ENCODE data around the gene SLC16A5.
A peak's percentile ranks its signal among the peaks of the same experiment; 100 is the strongest.

Gene SLC16A5

DNA sequence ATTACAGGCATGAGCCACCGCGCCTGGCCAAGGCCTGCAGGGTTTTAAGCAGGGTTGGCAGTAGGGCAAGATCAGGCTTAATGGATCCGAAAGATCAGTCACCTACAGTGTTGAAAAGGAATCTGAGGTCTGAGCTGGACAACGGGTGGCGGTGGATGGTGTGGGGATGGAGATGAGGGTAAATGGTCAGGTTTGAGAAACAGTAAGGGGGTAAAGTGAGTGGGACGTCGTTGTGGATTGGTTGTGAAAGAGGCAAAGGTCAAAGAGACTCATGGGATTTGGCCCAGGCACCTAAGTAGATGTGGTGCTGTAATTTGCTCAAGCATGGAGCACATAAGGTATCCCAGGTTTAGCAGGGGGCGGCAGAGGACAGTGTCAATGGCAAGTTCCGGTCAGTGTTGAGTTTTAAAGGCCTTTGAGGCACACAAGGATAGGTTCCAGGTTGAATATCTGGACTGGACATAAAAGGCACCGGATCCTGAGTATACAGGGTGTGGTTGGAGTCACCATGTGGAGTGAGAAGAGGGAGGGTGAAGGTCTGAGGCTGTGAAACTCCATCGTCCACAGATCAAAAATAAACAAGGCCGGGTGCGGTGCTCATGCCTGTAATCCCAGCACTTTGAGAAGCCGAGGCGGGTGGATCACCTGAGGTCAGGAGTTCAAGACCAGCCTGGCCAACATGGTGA is 1.1 kb upstream of the SLC16A5 start:
- no peak for DNase-seq (ENCODE audit: low read depth)

DNA sequence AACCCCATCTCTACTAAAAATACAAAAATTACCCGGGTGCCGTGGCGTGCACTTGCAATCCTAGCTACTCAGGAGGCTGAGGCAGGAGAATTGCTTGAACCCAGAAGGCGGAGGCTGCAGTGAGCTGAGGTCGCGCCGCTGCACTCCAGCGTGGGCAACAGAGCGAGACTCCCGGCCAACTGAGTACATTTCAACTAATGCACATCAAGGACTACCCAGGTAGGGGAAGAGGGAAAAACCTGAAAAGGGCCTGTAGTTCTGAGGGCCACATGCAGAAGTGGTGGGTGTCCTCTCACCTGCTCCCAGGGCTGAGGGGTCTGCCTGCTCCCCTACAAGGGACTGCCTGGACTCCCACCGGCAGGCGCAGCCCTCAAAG is 584 bp upstream of the SLC16A5 start:
- DNase-seq (ENCODE audit: low read depth): no peak

DNA sequence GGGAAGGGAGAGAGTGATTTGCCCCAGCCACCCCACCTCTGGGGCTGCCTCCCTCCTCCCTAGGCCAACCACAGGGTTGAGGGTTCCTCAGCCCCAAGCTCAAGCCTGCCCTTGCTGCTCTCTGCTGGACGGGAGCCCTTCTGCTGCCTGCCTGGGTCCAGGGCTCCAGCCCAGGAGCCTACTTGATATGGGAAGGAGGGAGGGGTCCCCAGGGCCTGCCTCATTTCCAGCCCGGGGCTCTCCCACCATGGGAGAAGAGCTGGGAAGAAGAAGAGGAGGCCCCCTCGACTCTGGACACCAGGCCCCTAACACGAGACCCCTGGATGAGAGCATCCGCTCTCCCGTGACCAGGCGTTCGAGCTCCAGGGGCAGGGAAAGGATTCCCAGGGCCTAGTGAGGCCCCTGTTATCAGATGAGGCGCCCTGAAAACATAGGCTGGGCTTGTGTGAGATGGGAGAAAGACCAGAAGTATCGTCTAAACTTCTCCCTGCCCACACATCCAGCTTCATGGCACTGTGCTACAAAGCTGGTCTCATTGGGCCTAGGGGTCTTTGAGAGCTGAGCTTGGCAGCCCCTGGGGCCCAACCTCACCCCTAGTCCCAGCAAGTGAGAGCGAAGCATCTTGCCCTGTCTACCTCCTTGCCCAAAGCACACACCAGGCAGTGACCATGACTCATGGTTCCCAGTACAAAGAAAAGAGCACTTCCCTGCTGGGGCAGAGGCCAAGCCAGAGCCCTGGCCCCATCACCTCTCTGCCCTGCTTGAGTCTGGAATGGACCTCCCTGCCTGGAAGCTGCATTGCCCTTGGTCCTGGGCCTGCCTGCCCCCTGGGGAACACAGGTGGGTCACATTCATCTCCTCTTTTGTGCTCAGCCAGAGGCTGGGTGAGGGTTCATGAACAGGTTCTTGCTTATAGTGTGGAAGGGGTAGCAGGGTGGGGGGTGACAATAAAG is 987 bp downstream of the SLC16A5 start:
- no peak for DNase-seq (ENCODE audit: low read depth)

DNA sequence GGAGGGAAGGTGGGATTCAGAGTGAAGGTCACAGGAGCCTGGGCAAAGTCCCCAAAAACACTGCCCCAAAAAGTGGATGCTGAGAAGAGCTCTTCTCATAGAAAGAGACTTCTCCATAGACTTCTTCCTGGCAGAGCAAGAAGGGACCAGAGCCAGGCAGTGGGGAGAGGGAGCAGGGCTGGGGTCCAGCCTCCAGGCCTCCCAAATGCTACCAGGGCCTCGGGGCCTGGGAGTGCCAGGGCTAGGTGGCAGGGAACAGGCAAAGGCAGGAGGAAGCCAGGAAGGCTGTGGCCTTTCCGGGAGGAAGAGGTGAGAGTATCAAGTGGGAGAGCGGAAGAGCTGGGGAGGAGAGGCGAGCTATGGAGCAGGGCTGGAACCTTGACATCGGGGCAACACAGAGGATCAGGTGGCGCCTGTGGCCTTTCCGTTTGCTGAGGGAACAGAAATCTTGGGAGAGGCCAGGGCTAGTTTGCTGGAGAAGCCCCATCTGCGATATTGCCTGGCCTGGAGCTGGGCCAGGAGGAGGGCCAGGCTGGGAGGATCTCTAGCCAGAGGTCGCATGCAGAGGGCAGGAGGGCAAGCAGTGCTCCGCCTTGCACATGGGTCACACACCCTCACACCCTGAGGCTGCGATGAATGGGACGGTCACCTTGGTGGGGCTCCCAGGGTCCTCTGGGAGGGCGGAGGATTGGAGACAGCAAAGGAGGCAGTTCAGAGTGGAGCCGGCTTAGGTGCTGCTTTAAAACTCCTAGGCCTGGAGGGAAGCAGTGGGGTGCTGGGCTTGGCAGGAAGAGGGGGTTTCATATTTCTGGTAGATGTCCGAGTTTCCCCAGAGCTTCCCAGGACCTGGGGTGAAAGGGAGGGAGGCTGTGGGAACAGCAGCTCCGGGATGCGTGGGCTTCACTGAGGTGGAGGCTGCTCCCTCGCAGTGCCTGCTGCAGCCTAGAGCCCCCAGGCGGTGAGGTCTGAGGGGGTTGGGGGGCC is 3.4 kb downstream of the SLC16A5 start:
- no peak for DNase-seq (ENCODE audit: low read depth)

DNA sequence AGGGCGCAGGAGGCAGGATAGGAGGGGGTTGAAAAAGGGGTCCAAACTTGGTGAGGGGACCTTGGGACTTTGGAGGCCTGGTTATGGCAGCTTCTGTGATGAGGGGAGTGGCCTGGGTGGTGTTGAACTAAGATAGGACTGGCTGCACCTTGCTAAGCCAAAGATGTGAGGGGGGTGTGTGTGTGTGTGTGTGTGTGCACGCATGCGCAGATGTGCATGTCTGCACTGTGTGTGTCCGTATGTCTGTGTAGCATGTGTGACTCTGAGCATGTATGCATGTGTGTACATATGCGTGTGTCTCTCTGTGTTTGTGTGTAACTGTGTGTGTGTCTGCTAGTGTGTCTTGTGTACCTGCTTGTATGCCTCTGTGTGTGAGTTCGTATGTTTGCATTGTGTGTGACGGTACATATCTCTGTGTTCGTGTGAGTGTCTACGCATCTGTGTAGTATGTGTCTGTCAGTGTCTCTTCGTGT is 4.1 kb downstream of the SLC16A5 start:
- no peak for DNase-seq (ENCODE audit: low read depth)

DNA sequence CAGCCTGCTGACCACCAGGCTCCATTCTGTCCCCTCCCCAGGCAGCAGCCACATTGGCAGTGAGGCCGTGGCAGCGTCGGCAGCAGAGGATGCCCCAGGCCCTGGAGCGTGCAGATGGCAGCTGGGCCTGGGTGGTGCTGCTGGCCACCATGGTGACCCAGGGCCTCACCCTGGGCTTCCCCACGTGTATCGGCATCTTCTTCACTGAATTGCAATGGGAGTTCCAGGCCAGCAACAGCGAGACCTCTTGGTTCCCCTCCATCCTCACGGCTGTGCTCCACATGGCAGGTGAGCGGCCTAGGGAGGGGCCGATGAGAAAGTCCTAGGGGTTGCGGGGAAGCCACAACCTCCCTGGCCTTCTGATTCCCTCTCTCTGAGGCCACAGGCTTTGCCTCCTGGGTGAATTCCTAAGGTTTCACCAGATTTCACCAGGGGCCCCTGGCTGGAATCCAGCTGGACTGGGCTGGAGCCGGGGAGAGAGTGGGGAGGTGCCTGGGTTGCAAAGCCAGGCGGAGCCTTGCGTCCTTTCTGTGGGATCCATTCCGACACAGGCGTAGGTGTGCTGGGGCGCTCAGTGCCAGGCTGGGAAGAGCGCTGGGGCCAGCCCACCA is 5.9 kb downstream of the SLC16A5 start:
- DNase-seq (ENCODE audit: low read depth): no peak

DNA sequence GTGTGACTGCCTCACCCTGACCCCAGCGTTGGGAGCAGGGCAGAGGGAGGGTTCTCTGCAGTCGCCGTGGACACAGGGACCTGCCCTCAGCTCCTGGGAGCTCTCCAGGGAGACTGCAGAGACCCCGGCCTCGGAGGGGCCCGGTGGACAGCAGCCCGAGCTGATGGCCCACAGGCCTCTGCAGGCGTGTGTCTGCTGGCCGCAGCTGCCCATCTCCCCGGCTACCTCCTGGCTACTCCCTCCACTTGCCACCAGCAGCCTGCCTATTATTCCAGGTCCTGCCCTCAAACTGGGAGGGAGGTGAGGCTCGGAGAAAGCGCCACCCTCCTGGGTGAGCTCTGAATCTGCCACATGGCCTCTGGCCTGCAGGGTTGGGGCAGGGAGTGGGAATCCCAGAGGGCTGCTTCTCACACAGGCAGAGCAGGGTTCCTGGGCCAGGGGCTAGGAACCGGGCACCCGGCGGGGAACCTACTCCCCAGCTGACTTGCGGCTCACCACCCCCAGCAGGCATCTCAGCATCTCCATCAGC is 7.2 kb downstream of the SLC16A5 start:
- no peak for DNase-seq (ENCODE audit: low read depth)

DNA sequence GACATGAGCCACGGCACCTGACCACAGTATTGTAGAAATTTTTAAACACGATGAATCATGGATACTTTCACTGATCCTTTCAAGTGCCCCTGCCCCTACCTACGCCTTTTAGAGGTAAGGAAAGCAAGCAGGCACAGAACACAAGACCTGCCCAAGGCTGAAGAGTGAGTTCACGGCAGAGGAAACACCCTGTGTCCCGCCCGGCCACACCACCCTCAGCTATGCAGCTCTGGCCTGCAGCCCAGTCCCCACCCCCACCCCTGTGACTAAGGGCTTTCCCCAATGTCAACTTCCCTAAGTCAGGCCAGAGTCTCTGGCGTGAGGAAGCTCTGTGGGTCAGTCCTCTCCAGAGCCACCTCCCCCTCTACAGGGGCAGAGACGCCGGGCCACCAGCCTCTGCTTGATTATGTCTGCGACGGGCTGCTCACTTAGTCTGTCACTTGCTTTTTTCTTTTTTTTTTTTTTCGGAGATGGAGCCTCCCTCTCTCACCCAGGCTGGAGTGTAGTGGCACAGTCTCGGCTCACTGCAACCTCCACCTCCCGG is 8.4 kb downstream of the SLC16A5 start:
- DNase-seq (ENCODE audit: low read depth): no peak

DNA sequence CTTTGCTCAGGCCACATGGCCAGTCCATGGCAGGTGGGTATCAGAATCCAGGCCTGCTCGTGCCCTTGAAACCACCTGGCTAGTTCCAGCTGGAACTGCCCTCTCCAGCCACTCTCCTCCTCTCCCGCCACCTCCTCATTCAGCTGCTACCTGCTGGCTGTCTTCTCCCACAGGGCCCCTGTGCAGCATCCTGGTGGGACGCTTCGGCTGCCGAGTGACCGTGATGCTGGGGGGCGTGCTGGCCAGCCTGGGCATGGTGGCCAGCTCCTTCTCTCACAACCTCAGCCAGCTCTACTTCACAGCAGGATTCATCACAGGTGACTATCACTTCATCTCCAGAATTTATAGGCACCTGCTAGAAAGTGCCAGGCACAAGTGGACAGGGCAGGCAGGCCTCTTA is 10.1 kb downstream of the SLC16A5 start:
- DNase-seq (ENCODE audit: low read depth): no peak

DNA sequence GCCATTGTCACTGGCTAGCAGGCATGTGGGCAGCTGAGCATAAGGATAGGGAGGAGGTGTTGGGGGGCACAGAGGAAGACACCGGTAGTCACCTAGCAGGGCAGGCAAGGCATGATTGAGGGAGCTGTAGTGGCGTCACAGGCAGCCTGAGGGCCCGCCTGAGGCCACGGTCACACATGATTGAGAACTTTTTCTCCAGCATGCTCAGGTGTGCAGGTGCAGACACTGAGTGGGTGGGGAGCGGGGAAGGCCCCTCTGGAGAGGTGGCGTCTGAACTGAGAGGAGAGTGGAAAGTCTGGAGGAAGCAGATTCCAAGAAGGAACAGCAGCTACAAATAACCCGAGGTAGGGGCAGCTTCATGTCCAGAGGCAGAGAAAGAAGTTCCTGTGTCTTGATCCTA is 11.1 kb downstream of the SLC16A5 start:
- DNase-seq (ENCODE audit: low read depth): no peak

DNA sequence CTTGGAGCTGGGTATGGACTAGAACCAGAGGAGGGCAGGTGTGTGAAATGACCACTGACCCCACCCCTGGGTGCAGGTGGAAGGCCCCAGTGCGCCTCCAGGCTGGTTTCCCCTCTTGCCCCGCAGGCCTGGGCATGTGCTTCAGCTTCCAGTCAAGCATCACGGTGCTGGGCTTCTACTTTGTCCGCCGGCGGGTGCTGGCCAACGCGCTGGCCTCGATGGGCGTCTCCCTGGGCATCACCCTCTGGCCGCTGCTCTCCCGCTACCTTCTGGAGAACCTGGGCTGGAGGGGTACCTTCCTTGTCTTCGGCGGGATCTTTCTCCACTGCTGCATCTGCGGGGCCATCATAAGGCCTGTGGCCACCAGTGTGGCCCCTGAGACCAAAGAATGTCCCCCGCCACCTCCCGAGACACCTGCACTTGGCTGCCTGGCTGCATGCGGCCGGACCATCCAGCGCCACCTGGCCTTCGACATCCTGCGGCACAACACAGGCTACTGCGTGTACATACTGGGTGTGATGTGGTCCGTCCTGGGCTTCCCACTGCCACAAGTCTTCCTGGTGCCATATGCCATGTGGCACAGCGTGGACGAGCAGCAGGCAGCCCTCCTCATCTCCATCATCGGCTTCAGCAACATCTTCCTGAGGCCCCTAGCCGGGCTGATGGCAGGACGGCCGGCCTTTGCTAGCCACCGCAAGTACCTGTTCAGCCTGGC is 12.3 kb downstream of the SLC16A5 start:
- DNase-seq (ENCODE audit: low read depth): no peak

DNA sequence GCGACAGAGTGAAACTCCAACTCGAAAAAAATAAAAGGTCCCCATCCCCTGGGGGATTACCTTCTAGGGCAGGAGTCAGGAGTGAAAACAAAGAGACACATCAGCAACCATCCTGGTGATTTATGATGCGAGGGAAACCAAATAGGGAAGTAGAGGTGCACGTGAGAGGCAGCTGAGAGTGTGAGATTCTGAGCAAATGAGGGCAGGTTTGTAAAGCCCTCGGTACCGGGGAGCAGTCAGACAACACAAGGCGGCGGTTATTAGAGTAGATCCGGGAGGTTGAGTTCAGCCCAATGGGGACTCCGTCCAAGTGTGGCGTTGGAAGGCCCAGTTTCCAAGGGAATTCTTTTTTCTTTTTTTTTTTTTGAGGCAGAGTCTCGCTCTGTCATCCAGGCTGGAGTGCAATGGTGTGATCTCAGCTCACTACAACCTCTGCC is 14.6 kb downstream of the SLC16A5 start:
- no peak for DNase-seq (ENCODE audit: low read depth)

DNA sequence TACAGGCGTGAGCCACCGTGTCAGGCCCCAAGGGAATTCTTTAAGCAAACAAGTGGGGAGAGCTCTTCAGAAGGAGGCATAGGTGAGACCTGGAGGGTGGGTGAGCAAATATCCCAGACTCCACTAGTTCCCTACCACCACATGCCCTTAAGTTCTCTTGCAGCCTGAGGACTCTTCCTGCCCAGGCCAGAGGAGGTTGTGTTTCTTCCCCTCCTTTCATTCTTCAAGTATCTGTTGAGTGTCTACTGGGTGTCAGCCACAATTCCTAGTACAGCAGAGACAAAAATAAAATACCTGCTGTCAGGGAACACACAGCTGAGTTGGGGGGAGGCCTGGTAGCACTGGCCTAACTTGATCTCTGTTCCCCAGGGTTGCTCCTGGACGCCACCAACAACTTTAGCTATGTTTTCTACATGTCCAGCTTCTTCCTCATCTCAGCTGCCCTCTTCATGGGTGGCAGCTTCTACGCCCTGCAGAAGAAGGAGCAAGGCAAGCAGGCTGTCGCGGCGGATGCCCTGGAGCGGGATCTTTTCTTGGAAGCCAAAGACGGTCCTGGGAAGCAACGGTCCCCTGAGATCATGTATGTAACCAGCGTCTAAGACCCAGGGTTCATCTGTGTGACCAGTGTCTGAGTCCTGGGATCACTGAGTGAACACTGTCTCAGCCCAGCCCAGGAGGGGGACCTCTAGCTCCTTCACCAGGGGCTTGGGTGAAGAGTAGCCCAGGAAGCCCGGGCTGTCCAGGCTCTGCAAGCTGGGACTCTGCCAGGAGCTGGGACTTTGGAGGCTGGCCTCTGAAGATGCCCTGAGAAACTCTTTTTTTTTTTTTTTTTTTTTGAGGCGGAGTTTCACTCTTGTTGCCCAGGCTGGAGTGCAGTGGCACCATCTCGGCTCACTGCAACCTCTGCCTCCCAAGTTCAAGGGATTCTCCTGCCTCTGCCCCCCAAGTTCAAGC is 16.1 kb downstream of the SLC16A5 start:
- DNase-seq (ENCODE audit: low read depth): no peak

DNA sequence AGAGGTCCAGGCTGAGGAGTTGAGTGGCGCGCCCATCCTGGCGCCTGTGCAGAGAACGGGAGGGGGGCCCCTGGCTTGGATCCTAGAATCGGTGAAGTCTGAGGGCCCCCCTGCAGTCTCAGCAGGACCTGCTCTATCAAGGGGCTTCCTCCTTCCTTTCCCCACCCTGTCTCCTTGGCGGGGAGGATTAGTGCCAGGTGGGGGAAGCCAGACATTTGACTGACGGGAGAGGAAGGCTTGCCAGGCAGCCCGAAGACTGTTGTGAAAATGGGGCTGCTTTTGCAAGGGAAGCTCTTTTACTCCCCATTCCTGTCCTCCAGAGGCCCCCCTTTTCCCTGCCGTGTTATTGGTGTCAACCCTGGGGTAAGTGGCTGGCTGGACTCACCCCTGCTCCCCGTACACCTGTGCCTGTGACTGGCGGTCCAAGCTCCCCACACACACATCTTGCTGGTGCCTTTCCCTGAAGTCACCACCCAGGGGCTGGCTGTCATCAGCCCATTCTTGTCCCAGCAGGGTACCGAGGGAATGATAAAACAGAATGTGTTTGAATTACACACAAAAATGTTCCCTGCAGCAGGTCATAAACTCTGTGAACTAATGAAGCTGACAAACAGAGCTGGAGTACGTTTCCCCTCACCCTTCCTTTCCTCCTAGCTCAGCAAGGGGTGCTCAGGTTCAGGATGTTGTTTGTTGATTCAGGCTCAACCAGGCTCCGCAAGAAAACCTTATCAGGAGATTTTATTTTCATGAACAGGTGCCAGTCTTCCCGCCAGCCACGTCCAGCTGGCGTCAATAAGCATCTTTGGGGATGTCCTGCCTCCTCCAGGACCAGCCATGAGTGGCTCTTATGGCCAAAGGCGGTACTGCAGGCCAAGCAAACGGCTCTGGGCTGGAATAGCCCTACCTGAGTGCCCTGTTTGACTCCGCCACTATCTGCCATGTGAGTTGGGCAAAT is 17.6 kb downstream of the SLC16A5 start:
- DNase-seq (ENCODE audit: low read depth): no peak

DNA sequence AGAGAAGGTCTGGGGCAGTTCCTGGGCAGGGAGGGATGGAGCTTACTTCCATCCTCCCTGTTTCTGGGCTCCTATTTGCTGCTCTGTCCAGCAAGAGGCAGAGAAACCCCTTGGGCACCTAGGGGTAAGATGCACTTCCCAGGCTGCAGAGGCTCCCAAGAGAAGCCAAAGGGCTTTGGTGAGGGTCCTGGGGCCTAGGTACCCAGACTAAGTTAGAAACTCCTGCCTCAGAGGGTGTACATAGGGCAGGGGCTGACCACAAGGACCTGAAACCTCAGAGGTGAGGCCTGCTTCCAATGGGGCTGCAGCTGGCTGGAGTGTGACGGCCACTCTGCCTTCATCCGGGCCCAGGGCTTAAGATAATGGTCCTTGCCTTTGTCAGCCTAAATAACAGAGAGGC is 20.4 kb downstream of the SLC16A5 start:
- no peak for DNase-seq (ENCODE audit: low read depth)

DNA sequence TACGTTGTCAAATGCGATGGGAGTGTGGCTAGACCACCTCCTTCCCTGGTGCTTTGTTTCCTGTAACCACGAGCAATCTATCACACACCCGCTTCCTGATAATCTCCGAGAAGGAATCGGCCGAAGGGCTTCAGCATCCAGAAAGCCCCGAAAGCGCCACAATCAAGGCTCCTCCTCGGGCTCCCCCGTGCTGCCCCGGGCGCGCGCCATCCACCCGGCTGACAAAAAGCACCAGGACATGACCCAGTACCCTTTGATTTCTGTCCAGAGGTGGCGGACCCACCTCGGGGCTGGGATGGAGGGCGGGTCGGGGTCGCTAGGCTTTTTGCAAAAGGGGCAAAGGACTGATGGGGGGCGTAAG is 21.3 kb downstream of the SLC16A5 start:
- no peak for DNase-seq (ENCODE audit: low read depth)

DNA sequence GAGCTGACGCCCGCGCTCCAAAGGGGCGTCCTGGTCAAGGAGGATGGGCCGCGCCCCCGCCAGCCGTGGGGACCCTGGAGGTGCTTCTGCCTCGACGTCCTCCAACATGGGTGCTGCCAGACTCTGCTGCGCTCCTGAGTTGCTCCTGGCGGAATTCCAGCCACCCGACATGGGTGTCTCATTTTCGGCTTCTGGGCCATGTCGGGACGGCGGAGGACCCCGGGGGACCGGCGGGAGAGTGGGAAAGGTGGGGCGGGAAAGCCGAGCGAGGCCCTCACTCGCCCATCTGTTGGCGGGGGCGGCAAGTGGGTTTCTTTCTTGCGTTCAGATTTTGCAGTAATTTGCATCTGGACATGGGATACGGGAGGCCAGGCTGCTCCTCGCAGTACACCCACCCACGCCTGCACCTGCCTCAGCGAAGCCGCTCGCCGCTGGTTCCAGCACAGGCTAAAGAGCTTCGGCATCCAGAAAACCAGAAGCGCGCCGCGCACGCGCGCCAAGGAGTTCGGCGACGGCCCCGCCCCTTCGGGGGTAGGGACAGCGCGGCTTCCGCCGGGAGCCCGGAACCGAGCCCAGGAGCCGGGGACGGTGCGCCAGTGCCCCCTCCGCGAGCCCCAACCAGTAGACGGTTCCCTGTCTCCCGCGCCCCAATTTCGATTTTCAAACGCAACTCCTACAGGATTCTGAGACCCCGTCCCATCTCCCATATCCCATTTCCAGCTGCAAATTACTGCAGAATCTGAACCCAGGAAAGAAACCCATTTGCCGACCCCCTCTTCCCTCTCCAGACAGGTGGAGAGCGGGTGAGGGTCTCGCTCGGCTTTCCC is 21.9 kb downstream of the SLC16A5 start, which contains the start of gene ARMC7:
TSS of gene ARMC7 (plus strand) at position 563 of the 827 bp plus-strand sequence. CDS start 320 bp downstream, outside the sequence.
- DNase-seq (ENCODE audit: low read depth): peak; percentile 84
